IMR-90 (cell line): ENCODE results near the gene ADAMTSL1. TPM values are rescaled to one million over a fixed set of nuclear protein-coding genes. Genes with fewer than 3 reads are reported as not detected.

Source experiments
- ATAC-seq: fragments of 200-7000 bp; cut with Tn5 transposase; 2 replicates; pipeline ENCODE4 v1.9.1; 2020; ENCODE audit warnings: low read depth, mild to moderate bottlenecking, moderate library complexity
- BruUV-seq: library from RNA; stranded (reverse); fragments of 400-500 nt; replicated peaks from 2 replicates; lab custom pipeline; 2021; lab: Mats Ljungman, UMichigan
- CTCF ChIA-PET: fragments of 300-600 bp; formaldehyde crosslinking; extraction: SDS; loops from one replicate; lab custom pipeline; 2021; ENCODE audit warnings: antibody characterized with exemption; lab: Yijun Ruan, JAX
- POLR2A ChIA-PET: fragments of 300-600 bp; sonication (Branson Sonifier 250); formaldehyde crosslinking; loops from one replicate; lab custom pipeline; 2022; ENCODE audit warnings: antibody characterized with exemption; ENCODE audit not compliant: unreplicated experiment; lab: Charles Lee
- DNase-seq: peaks from one replicate; pipeline ENCODE4 v3.0.0; 2013
- H2AFZ ChIP-seq: replicated peaks from 2 replicates; pipeline ENCODE3; 2013; ENCODE audit warnings: low read length, mild to moderate bottlenecking; ENCODE audit not compliant: poor library complexity
- H2AK5ac ChIP-seq: 2 replicates; pipeline ENCODE4 v1.6.1; 2013; ENCODE audit warnings: low read depth, low read length, inconsistent platforms
- H2AK9ac ChIP-seq: replicated peaks from 2 replicates; pipeline ENCODE3; 2013; ENCODE audit warnings: mild to moderate bottlenecking, low read depth, low read length, moderate library complexity; ENCODE audit not compliant: poor library complexity
- H2BK120ac ChIP-seq: 2 replicates; pipeline ENCODE4 v1.6.1; 2013; ENCODE audit warnings: low read depth, low read length, inconsistent platforms
- H2BK15ac ChIP-seq: 3 replicates; pipeline ENCODE4 v1.6.1; 2013; ENCODE audit warnings: low read depth, low read length, inconsistent platforms
- H2BK20ac ChIP-seq: 2 replicates; pipeline ENCODE4 v1.6.1; 2013; ENCODE audit warnings: low read depth, mild to moderate bottlenecking, inconsistent platforms, low read length, moderate library complexity
- H2BK5ac ChIP-seq: 2 replicates; pipeline ENCODE4 v1.6.1; 2013; ENCODE audit warnings: mild to moderate bottlenecking, low read depth, low read length, inconsistent platforms; ENCODE audit not compliant: poor library complexity, severe bottlenecking
- H3K14ac ChIP-seq: replicated peaks from 2 replicates; pipeline ENCODE4 v1.6.1; 2013; ENCODE audit warnings: low read depth, low read length, inconsistent platforms
- H3K18ac ChIP-seq: 2 replicates; pipeline ENCODE4 v1.6.1; 2013; ENCODE audit warnings: low read depth, low read length, control low read depth
- H3K23ac ChIP-seq: 2 replicates; pipeline ENCODE4 v1.6.1; 2013; ENCODE audit warnings: low read depth, low read length, inconsistent platforms
- H3K27ac ChIP-seq: 2 replicates; pipeline ENCODE4 v1.5.1; 2013; ENCODE audit warnings: mild to moderate bottlenecking, control low read depth, low read length; ENCODE audit not compliant: insufficient read depth
- H3K27me3 ChIP-seq: 2 replicates; pipeline ENCODE4 v1.6.1; 2013; ENCODE audit warnings: low read length; ENCODE audit not compliant: control insufficient read depth, insufficient read depth
- H3K36me3 ChIP-seq: 2 replicates; pipeline ENCODE4 v1.6.1; 2013; ENCODE audit warnings: low read length, mixed read lengths; ENCODE audit not compliant: control insufficient read depth, insufficient read depth
- H3K4ac ChIP-seq: 2 replicates; pipeline ENCODE4 v1.6.1; 2013; ENCODE audit warnings: low read depth, low read length, inconsistent platforms
- H3K4me1 ChIP-seq: 2 replicates; pipeline ENCODE4 v1.6.1; 2013; ENCODE audit warnings: low read length, mixed read lengths; ENCODE audit not compliant: control insufficient read depth, insufficient read depth
- H3K4me2 ChIP-seq: 2 replicates; pipeline ENCODE4 v1.6.1; 2013; ENCODE audit warnings: low read depth, mild to moderate bottlenecking, control low read depth, low read length, moderate library complexity
- H3K4me3 ChIP-seq: 2 replicates; pipeline ENCODE4 v1.5.1; 2013; ENCODE audit warnings: low read depth, mild to moderate bottlenecking, control low read depth, low read length, moderate library complexity; ENCODE audit not compliant: insufficient read depth
- H3K56ac ChIP-seq: 2 replicates; pipeline ENCODE4 v1.6.1; 2013; ENCODE audit warnings: low read length, inconsistent platforms; ENCODE audit not compliant: insufficient read depth; ENCODE audit errors: extremely low read depth
- H3K79me1 ChIP-seq, 2 experiments: 2 replicates each; pipeline ENCODE4 v1.6.1; 2013; ENCODE audit warnings: low read length in 2 of 2, inconsistent platforms in 1 of 2, low read depth in 1 of 2
- H3K9ac ChIP-seq: 2 replicates; pipeline ENCODE4 v1.6.1; 2013; ENCODE audit warnings: low read depth, low read length, control low read depth
- H3K9me1 ChIP-seq: 2 replicates; pipeline ENCODE4 v1.6.1; 2013; ENCODE audit warnings: low read length, inconsistent platforms; ENCODE audit not compliant: insufficient read depth
- H3K9me3 ChIP-seq: 2 replicates; pipeline ENCODE4 v1.6.1; 2013; ENCODE audit warnings: low read length; ENCODE audit not compliant: control insufficient read depth, insufficient read depth
- H4K20me1 ChIP-seq: 2 replicates; pipeline ENCODE4 v1.6.1; 2013; ENCODE audit warnings: low read length, inconsistent platforms; ENCODE audit not compliant: insufficient read depth
- H4K5ac ChIP-seq: 2 replicates; pipeline ENCODE4 v1.6.1; 2013; ENCODE audit warnings: mild to moderate bottlenecking, low read depth, low read length, control low read depth
- H4K8ac ChIP-seq, 2 experiments: 2 replicates each; pipeline ENCODE4 v1.6.1; 2013; ENCODE audit warnings: low read depth in 2 of 2, low read length in 2 of 2, control low read depth in 1 of 2, inconsistent platforms in 1 of 2
- H4K91ac ChIP-seq: 2 replicates; pipeline ENCODE4 v1.6.1; 2013; ENCODE audit warnings: low read depth, low read length, inconsistent platforms; ENCODE audit not compliant: insufficient read depth
- BHLHE40 ChIP-seq: fragments of 150-350 bp; IDR thresholded peaks from 2 replicates; pipeline ENCODE4 v1.6.1; 2016; ENCODE audit warnings: mild to moderate bottlenecking, low read depth, low read length
- CEBPB ChIP-seq: IDR thresholded peaks from 2 replicates; pipeline ENCODE4 v1.6.1; 2012; ENCODE audit warnings: low read depth, low read length, improper control_type of control experiment
- CHD1 ChIP-seq: IDR thresholded peaks from 2 replicates; pipeline ENCODE4 v1.6.1; 2012; ENCODE audit warnings: low read depth, low read length, improper control_type of control experiment
- MXI1 ChIP-seq: IDR thresholded peaks from 2 replicates; pipeline ENCODE4 v1.6.1; 2012; ENCODE audit warnings: low read depth, mild to moderate bottlenecking, low read length, moderate library complexity, borderline replicate concordance
- NFE2L2 ChIP-seq: fragments of 150-350 bp; IDR thresholded peaks from 2 replicates; pipeline ENCODE4 v1.6.1; 2016; ENCODE audit warnings: low read depth, mild to moderate bottlenecking, low read length
- POLR2A ChIP-seq: IDR thresholded peaks from 2 replicates; pipeline ENCODE4 v1.6.1; 2012; ENCODE audit warnings: mild to moderate bottlenecking, low read depth, low read length
- RAD21 ChIP-seq: IDR thresholded peaks from 2 replicates; pipeline ENCODE4 v1.6.1; 2012; ENCODE audit warnings: low read length, improper control_type of control experiment
- RCOR1 ChIP-seq: IDR thresholded peaks from 2 replicates; pipeline ENCODE4 v1.6.1; 2012; ENCODE audit warnings: mild to moderate bottlenecking, low read length, improper control_type of control experiment; ENCODE audit not compliant: insufficient replicate concordance
- RFX5 ChIP-seq: IDR thresholded peaks from 2 replicates; pipeline ENCODE4 v1.8.0; 2012; ENCODE audit warnings: low read depth, mild to moderate bottlenecking, low read length, moderate library complexity
- SMC3 ChIP-seq: fragments of 150-350 bp; IDR thresholded peaks from 2 replicates; pipeline ENCODE4 v1.6.1; 2016; ENCODE audit warnings: low read depth, mild to moderate bottlenecking, antibody characterized with exemption, low read length, moderate library complexity
- USF2 ChIP-seq: fragments of 150-350 bp; IDR thresholded peaks from 2 replicates; pipeline ENCODE4 v1.6.1; 2017; ENCODE audit warnings: mild to moderate bottlenecking, antibody characterized with exemption, low read length, low read depth
- WGBS, 2 experiments: methylation state at CpG; one replicate each; pipeline versions ENCODE4 v1.1.5 to v1.1.7; 2013; ENCODE audit warnings: missing lambda C conversion rate in 2 of 2; ENCODE audit not compliant: insufficient read length in 1 of 2; ENCODE audit errors: extremely low coverage in 2 of 2; 5-methylcytosine and 5-hydroxymethylcytosine counted together
- dilution Hi-C: fragments of 300-500 bp; cut with HindIII; formaldehyde crosslinking; loops from one replicate; pipeline ENCODE4 v1.14.3; 2018; ENCODE audit warnings: low sequenced_read_pairs; ENCODE audit not compliant: unreplicated experiment
- in situ Hi-C: fragments of 300-500 bp; cut with MboI; formaldehyde crosslinking; loops from 3 replicates; pipeline ENCODE4 v1.14.3; 2019; ENCODE audit warnings: low sequenced_read_pairs, inconsistent platforms, mixed read lengths
- intact Hi-C: fragments of 100-400 bp; cut with micrococcal nuclease; formaldehyde crosslinking; loops from 2 replicates; pipeline ENCODE4 v1.10.0; 2022
- polyA plus RNA-seq, 3 experiments: library from polyadenylated mRNA; depleted of rRNA; stranded (reverse); fragments of >200 nt; gene quantifications; 2 replicates each; pipeline ENCODE4 v1.2.3, GENCODE V29; 2012; ENCODE audit warnings: low replicate concordance in 1 of 3
- total RNA-seq: library from RNA; depleted of rRNA; stranded (reverse); fragments of >200 nt; gene quantifications from 2 replicates; pipeline ENCODE4 v1.2.3, GENCODE V29; 2012
- TF ChIP-seq, protein P1 (sequence below): conservative IDR thresholded peaks from 2 replicates; pipeline ENCODE4 v1.5.1; 2012; ENCODE audit warnings: mild to moderate bottlenecking, low read depth, low read length, improper control_type of control experiment

Gene ADAMTSL1
- total and polyA plus RNA-seq, 2 of the 4 experiments (the other 2 are of a cell fraction), result 38.2 to 62.2 TPM

DNA sequence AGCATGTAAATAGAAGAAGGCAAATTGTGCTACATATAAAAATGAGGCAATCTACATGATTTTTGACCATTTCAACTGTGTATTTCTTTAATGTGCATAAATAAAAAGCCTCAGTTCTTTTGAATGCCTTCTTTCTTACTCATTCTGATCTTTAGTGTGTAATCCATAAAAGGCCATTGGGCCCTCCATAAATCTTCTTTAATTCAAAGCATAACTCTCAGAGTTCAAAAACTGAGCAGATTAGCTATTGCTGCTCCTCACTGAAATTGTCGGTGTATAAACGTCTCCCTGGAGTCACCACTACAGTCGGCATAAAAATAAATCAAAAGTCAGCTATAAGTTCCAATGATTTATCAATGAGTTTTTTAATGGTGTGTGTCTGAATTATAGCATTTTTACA, 45.3 kb upstream of the ADAMTSL1 start:
- BruUV-seq, result no TSS peak
- Histone ChIP-seq H3K9me1 (no peaks in the 10 kb centered on the region), H4K8ac (no peak overlapping the region), H4K91ac (no peak overlapping the region), H3K56ac (no peak overlapping the region), H3K4me1 (no peaks in the 10 kb centered on the region), H2BK120ac (no peak overlapping the region), H3K79me1 (no peaks in the 10 kb centered on the region), H2BK5ac (no peak overlapping the region), H3K18ac (no peak overlapping the region), H4K5ac (no peak overlapping the region), H3K36me3 (no peaks in the 10 kb centered on the region), H2AK5ac (no peak overlapping the region), H3K9me3 (no peaks in the 10 kb centered on the region), H3K4me3 (no peak overlapping the region), H4K20me1 (no peaks in the 10 kb centered on the region), H3K4me2 (no peak overlapping the region), H3K4ac (no peak overlapping the region), H3K9ac (no peak overlapping the region), H2AFZ (no peak overlapping the region), H3K27ac (no peak overlapping the region), H2BK20ac (no peak overlapping the region), H2AK9ac (no peak overlapping the region), H3K14ac (no peak overlapping the region), H3K27me3 (no peaks in the 10 kb centered on the region), H2BK15ac (no peak overlapping the region), H3K23ac (no peak overlapping the region)
- no peak for ATAC-seq
- in situ Hi-C loops (loop anchor here (25.0 kb wide), 1 partner anchor 616 kb away; no protein-coding TSS in a partner anchor), dilution Hi-C loops (no loop called here), intact Hi-C loops (no loop called here)
- CTCF ChIA-PET, result interaction anchor here (0.7 to 1.1 kb wide), 2 partner anchors 14 to 72 kb away, joined by 3 read pairs; no protein-coding TSS in a partner anchor
- POLR2A ChIA-PET, result no interaction called here
- TF ChIP-seq RCOR1, result no peak
- no peak for TF ChIP-seq CEBPB
- TF ChIP-seq MXI1, result no peak
- TF ChIP-seq BHLHE40, result no peak
- TF ChIP-seq RFX5, result no peak
- TF ChIP-seq SMC3, result no peak
- TF ChIP-seq, protein P1, sequence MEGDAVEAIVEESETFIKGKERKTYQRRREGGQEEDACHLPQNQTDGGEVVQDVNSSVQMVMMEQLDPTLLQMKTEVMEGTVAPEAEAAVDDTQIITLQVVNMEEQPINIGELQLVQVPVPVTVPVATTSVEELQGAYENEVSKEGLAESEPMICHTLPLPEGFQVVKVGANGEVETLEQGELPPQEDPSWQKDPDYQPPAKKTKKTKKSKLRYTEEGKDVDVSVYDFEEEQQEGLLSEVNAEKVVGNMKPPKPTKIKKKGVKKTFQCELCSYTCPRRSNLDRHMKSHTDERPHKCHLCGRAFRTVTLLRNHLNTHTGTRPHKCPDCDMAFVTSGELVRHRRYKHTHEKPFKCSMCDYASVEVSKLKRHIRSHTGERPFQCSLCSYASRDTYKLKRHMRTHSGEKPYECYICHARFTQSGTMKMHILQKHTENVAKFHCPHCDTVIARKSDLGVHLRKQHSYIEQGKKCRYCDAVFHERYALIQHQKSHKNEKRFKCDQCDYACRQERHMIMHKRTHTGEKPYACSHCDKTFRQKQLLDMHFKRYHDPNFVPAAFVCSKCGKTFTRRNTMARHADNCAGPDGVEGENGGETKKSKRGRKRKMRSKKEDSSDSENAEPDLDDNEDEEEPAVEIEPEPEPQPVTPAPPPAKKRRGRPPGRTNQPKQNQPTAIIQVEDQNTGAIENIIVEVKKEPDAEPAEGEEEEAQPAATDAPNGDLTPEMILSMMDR, result no peak
- no peak for TF ChIP-seq CHD1
- TF ChIP-seq NFE2L2, result no peak
- TF ChIP-seq USF2, result no peak
- TF ChIP-seq POLR2A, result no peak
- no peak for TF ChIP-seq RAD21
- peak; percentile 24 for DNase-seq
- no CpG with 5 or more reads among the region's 3 CpGs for WGBS, 2 experiments
